Bronchial epithelial cell (primary cell): ENCODE data around the gene DNALI1. TPM values are rescaled to one million over a fixed set of nuclear protein-coding genes. Genes with fewer than 3 reads are reported as not detected.

Experiments used
- DNase-seq: peaks from one replicate; pipeline ENCODE4 v3.0.0-alpha.2; 2010; ENCODE audit warnings: low read depth
- FAIRE-seq: peaks from 2 replicates; lab custom pipeline; 2011; peaks lifted over from hg19 to GRCh38; lab: Jason Lieb, UNC
- H3K27me3 ChIP-seq: 2 replicates; pipeline ENCODE4 v1.5.1; 2011; ENCODE audit warnings: low read length; ENCODE audit not compliant: control insufficient read depth, insufficient read depth
- H3K36me3 ChIP-seq: 2 replicates; pipeline ENCODE4 v1.5.1; 2011; ENCODE audit warnings: low read length; ENCODE audit not compliant: control insufficient read depth, insufficient read depth
- H3K4me3 ChIP-seq: 2 replicates; pipeline ENCODE4 v1.5.1; 2011; ENCODE audit warnings: mild to moderate bottlenecking, low read depth, low read length, control low read depth
- total RNA-seq: library from RNA; depleted of rRNA; stranded (reverse); fragments of >200 nt; gene quantifications from 2 replicates; pipeline ENCODE4 v1.2.1, GENCODE V29; 2014
- TF ChIP-seq, protein P1 (sequence below): IDR thresholded peaks from 2 replicates; pipeline ENCODE4 v1.5.1; 2011; ENCODE audit warnings: mild to moderate bottlenecking, moderate library complexity, low read length, control low read depth, inconsistent platforms; ENCODE audit not compliant: insufficient read depth, severe bottlenecking

Gene DNALI1
- total RNA-seq = under 0.01 and 0.26 TPM in 2 replicates

DNA sequence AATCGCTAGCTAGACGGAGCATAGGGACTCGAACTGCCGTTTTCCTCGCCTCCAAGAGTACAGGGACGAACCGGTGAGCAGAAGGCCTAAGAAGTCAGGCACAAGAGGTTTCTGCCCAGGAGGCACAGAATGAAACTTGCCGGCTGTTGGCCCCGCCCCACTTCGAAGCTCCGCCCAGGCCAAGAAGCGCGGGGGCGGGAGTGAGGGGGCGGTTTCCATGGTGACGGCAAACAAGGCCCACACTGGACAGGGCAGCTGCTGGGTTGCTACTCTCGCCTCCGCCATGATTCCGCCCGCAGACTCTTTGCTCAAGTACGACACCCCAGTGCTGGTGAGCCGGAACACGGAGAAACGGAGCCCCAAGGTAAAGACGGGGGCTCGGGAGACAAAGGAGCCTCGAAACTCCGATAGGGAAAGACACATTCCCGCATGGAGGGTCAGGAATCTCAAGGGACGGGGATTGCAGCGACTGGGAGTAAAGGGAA, at the start of gene DNALI1:
TSS of gene DNALI1 (plus strand) at position 229 of the 485 bp plus-strand sequence. CDS start at position 284, 55 bp downstream.
- DNase-seq (peak; percentile 63), FAIRE-seq (no peak)
- Histone ChIP-seq H3K4me3 (peak within 1 kb of the TSS; percentile 2), H3K27me3 (no peaks in the 10 kb centered on the region), H3K36me3 (peaks cover 3% of the 10 kb centered on the region)
- TF ChIP-seq, protein P1, sequence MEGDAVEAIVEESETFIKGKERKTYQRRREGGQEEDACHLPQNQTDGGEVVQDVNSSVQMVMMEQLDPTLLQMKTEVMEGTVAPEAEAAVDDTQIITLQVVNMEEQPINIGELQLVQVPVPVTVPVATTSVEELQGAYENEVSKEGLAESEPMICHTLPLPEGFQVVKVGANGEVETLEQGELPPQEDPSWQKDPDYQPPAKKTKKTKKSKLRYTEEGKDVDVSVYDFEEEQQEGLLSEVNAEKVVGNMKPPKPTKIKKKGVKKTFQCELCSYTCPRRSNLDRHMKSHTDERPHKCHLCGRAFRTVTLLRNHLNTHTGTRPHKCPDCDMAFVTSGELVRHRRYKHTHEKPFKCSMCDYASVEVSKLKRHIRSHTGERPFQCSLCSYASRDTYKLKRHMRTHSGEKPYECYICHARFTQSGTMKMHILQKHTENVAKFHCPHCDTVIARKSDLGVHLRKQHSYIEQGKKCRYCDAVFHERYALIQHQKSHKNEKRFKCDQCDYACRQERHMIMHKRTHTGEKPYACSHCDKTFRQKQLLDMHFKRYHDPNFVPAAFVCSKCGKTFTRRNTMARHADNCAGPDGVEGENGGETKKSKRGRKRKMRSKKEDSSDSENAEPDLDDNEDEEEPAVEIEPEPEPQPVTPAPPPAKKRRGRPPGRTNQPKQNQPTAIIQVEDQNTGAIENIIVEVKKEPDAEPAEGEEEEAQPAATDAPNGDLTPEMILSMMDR = no peak

DNA sequence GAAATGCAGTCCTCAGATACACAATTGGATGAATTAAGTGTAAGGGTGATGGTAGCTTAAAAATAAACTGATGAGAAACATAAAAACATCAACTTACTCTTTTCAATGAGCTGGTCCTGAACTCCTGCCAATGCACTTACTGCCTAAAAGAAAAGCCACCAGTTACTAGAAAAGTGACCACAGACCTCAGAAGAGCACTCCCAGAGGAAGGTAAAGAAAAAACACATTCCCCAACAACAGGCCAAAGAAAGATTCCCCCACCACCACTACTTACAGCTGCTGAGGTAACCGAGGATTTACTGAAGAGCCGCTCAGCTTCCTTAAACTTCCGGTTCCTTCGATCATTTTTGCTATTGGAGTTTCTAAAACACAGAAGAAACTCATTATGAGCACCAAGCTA, 47.6 kb upstream of the DNALI1 start:
- no peak for FAIRE-seq
- TF ChIP-seq, protein P1 = no peak
- no peak overlapping the region for H3K4me3 ChIP-seq
- no peaks in the 10 kb centered on the region for H3K27me3 ChIP-seq
- DNase-seq = no peak
- H3K36me3 ChIP-seq = peaks cover 12% of the 10 kb centered on the region

DNA sequence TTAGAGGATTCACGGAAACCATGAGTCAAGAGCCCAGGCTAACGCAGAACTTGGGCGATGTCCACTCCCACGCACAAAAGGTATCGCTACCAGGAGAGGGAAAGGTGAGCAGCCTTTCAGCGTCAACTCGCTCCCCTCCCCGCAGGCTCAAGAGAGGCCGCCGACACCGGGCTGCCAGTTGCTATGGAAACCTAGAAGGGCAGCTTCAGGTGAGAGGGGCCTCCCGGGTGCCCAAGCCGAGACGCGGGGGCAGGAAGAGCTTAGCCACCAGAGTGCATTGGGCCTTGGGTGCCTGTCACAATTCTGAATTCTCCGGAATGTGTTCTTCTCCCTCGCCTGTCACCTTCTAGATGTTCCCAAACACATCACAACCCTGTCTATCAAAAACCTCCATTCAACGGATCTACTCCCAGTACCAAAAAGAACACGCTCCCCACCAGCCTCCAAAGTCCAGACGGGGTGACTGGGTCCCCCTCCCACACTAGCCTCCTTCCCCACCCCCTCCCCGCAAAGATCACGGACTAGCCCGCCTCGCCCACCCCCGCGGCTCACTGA, 42.9 kb upstream of the DNALI1 start:
- FAIRE-seq (no peak), DNase-seq (peak; percentile 46)
- TF ChIP-seq, protein P1 = no peak
- H3K36me3 ChIP-seq = peaks cover 9% of the 10 kb centered on the region
- peak overlapping the region; percentile 65 for H3K4me3 ChIP-seq
- no peaks in the 10 kb centered on the region for H3K27me3 ChIP-seq

DNA sequence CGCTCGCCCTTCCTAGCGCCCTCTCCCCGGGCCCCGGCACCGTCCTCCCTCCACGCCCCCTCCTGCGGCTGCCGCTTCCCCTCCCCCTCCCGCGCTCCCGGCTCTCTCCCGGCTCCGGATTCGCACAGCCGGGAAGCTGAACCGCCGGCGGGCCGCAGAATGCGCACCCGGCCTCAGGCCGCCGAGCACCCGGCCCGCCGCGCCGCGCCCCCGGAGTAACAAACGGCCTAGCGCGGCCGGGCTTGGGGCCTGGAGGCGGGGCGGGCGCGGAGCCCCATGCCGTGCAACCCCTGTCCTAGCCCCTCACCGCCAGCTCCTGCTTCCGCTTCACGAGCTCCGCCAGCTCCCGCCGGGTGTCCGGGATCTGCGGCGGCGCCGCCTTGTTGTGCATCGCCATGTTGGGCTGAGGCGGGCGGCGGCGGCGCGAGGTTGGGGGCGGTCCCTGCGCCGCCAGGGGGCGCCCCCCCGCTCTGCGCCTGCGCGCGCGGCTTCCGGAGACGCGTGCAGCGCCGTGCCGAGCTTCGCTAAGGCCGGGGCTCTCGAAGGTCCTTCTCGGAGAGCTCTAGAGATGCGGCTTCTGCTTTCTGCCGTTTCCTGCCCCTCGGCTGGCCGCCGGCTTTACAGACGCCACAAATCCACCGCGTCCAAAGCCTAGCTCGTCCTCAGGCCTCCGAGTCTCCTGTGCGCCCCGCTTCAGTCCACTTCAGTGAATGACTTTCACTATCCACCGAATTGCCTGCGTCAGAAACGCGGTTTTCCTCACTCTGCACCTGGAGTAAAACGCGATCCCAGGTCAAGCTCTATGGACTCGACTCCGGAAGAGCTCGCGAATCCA, 42.2 kb upstream of the DNALI1 start, which contains the start of gene MEAF6:
TSS of gene MEAF6 (minus strand) at position 417 of the 835 bp plus-strand sequence. CDS start at position 397, 20 bp downstream.
- DNase-seq = peak; percentile 65
- Histone ChIP-seq H3K4me3 (peak within 1 kb of the TSS; percentile 65), H3K36me3 (peaks cover 3% of the 10 kb centered on the region), H3K27me3 (no peaks in the 10 kb centered on the region)
- TF ChIP-seq, protein P1 = peak; percentile 65
- no peak for FAIRE-seq

DNA sequence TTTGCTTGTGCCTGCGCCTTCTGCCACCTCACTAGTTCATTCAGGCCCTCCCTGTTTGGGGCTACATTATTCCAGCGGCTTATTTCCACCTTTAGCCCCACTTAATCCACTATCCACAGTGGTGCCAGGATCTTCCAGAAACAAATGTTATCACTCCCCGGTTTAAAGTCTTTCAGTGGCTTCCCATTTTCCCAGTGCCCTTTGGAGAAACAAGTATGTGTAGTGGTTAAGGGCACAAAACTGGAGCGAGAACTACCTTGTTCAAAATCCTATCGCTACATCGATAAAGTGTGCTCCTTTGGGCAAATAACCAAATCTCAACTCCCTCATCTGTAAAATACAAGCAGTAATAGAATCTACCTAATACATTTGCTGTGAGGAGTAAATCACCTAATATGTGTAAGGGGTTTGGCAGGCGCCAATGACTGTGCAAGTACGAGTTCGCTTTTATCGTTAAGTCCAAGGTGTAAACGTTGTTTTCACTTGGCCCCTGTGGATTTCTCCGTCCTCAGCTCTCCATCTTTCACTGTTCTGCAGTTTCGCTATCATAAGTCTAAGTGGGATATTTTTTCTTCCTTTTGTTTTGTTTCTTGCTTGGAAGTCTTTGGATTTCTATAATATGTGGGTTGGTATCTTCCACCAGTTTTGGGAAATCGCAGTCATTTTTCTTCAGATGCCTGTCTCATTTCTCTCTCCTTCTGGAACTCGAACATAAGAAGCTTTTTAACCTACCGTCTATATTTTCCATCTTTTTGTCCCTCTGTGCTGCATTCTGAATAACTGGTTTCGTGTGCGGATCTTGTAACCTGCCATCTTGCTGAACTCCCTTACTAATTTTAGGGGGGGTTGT, 41.3 kb upstream of the DNALI1 start:
- H3K4me3 ChIP-seq = peak overlapping the region; percentile 65
- no peak for DNase-seq
- no peak for FAIRE-seq
- TF ChIP-seq, protein P1 = no peak
- H3K36me3 ChIP-seq = peaks cover 3% of the 10 kb centered on the region
- no peaks in the 10 kb centered on the region for H3K27me3 ChIP-seq
